Renal cortical epithelial cell (primary cell): Measurements from ENCODE around the gene INSRR. TPM values are rescaled to one million over a fixed set of nuclear protein-coding genes. Genes with fewer than 3 reads are reported as not detected.
A peak's percentile ranks its signal among the peaks of the same experiment; 100 is the strongest.

Experiments
- DNase-seq: peaks from one replicate; pipeline ENCODE4 v3.0.0-alpha.2; 2011; ENCODE audit warnings: low read depth
- total RNA-seq: library from RNA; depleted of rRNA; stranded (reverse); fragments of >200 nt; gene quantifications from 2 replicates; pipeline ENCODE4 v1.2.3, GENCODE V29; 2014

INSRR gene
- total RNA-seq, 1 donor from 2014 or later: not detected

DNA sequence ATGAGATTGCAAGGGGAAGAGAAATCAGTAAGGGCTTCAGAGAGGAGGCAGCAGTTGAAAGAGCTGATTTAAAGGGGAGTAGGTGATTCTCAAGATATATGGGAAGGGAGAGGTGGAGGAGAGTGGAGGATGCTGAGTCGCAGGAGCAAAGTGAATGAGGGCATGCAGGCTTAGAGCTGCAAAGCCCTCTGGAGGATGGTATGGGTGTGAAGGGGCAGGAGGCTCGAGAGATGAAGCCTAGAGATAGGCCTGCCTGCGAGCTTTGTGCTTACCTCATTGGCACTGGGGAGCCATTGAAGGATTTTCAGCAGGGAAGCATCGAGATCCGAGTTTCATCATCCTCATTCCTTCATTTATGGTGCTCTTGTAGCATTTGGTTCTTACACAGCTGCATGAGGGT lies 26.5 kb downstream of the INSRR start:
- DNase-seq: no peak

DNA sequence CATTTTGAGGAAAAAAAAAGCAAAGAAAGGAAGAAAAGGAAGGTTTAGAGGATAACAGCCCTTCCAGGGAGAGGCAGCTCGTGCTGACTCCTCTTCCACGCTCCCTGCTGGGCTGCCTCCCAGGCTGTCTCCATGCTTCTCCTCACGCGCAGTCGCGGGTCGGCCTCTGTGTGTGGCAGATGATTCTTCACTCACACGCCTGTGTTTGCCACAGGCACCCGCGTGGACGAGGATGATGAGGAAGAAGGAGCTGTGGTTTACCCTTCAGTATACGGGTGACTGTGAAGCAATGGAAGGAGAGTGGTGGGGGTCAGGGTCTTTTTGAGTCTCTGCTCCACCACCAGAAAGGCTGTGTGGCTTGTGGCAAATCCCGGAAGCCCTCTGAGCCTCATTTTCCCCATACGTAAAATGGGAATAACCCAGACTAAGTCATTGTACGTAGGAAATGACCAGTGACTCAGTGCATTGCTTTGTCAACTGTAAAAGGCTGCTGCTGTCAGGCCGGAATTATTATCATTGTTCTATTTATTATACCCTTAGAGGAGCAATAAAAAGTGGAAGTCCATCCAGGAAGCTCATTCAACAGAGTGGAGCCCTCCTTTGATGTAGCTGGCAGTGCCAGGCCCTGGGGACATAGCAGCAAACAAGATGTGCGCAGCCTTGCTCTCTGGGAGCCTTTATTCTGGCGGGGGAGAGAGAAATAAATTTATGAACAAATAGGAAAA lies 30.4 kb downstream of the INSRR start:
- no peak for DNase-seq

DNA sequence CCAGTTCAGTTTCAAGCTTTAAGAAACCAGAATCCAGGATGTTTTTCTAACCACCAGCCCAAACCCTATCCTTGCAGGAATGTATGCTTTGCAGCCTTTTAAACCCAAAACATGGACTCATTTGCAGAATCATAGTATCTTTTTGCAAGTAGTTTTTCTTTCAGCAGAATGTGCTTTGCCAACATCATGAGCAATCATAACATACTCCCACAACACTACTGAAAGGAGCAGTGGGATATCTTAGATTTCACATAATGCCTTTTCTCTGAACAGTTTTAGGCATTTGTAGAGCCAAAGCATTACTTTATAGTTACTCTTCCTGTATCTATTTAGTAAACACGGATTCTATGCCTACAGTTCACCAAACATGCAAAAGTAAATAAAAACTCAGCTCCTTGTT lies 32.3 kb downstream of the INSRR start:
- no peak for DNase-seq

DNA sequence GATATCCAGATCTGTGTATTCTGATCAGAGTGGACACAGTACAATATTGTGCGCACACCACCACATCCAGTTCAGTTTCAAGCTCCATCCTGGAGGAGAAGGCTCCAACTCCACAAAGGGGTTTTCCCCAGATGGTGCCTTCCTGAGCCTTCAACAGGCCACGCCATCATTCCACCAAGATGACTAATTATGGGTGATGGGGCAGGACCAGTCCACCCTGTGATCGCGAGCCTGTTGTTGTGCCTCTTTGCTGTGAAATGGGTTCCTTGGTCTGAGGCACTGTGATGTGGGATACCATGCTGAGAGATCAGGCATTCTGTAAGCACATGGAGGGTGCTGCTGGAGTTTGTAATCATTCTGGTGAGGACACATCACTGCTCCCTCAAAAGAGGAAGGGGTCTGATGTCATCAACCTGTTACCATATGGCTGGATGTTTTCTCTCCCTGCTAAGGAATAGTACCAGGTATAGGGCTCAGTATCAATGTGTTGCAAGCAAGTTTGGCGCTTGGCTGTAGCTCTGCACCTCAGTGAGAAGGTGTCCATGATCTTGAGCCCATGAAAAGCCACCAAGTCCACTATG lies 35.6 kb downstream of the INSRR start:
- DNase-seq: no peak

DNA sequence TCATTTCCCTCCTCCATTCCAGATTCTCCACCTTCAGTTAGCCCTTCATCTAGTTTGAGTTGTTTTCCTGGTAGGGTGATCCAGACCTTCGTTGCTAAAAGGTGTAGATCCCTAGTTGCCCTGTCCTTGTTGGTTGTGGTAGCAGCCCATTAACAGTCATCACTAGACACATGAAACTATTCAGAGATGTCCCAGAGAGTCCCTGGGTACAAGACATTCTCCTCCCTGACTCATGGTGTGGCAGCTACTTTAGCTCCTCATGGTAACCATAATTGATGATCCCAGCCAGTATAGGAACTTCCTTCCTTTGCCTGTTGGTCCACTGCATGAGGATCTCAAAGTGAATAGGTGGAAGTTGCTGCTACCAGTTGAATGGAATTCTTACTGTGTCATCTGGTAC lies 36.2 kb downstream of the INSRR start:
- DNase-seq: no peak

DNA sequence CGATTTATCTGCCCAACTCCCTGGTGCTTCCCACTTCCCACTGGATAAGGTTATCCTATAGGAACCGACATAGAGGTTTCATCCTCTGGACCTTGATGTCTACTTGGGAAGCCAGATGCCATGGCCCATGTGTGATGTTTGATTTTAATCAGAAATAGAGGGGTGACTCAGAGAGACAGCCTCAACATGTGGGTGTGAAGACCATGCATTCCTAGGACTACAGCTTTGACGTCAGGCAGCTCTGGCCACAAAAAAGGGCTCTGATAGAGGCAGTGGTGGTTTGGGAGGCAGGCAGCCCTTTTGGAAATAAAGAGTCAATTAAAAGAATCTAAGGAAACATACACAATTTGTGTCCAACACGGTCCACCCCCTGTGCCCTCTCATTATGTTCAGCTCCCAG lies 37.1 kb downstream of the INSRR start:
- no peak for DNase-seq

DNA sequence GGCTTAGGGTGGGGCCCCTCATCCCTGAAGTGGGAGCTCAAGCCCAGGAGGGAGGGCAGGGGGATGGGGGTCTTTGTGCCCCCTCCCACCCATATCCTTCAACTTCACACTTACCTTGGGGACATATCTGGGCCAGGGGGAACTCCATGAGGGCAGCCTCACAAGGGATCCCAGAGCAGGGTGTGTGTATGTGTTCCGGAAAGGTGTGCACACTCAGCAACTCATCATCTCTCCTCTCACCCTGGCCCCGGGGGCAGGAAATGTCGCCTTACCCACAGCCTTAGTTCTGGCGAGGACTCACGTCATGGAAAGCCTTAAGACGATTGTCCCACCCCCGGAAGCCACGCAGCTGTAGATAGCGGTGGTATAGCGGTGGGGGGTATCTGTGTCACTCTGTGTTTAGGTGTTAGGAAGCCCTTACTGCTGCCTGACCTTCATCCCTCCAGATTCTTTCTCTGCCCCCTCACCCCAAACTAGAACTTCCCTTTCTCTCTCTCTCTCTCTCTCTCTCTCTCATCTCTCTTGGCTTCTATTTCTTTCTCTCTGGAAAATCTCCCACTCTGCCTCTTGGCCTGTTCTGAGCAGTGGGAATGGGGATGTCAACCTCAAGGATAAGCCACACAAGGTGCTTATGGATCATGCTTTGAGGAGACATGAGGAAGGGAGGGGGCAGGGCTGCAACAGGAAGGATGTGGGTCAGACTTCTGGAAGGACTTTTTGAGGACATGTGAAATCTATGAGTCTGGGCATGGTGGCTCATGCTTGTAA lies 42.2 kb downstream of the INSRR start, which contains the start of gene SH2D2A:
TSS of gene SH2D2A (minus strand) at position 288 of the 768 bp plus-strand sequence. CDS start at position 148, 140 bp downstream.
- no peak for DNase-seq

DNA sequence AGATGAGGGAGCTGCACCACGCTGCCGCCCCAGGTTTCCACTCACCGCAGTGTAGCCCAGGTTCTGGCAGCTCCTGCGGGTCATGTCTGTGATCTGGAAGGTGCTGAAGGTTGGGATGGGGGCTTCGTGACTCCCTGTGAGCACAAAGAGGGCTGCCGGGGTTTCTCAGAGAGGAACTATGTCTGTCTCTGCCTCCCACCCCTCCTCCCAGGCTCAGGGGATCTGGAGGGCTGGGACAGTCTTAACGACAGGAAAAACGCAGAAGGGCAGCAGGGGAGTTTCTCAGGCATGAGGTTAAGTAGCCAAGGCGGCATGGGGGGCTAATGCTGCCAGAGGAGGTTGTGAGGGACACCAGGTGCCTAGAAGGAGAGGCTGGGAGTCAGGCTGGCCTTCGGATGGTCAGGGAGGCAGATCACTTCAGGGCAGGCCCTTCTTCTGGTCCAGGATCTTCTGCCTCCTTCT lies 42.9 kb downstream of the INSRR start:
- DNase-seq: no peak

DNA sequence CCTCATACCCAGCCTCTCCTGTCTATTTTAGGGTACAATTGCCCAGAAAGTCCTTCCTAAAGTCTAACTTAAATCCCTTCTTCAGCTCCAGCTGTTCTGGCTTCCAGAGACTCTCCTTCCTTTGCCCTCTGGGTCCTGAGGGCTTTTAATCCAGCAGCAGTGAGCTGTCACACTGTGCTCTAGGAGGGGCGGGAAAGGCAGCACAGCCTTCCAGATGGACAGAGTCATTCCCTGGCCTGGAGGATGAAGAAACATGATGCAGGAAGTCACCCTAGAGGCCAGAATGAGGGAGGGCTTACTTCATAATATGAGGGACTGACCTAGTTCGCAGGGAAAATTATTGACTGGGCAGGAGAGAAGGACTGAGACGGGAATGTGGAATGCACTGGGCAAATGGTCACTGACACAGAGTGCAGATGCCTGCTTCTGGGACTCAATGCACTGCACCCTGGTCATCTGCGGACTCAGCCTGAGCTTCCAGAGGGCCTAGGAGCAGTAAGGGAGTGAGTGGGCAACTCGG lies 43.5 kb downstream of the INSRR start:
- no peak for DNase-seq

DNA sequence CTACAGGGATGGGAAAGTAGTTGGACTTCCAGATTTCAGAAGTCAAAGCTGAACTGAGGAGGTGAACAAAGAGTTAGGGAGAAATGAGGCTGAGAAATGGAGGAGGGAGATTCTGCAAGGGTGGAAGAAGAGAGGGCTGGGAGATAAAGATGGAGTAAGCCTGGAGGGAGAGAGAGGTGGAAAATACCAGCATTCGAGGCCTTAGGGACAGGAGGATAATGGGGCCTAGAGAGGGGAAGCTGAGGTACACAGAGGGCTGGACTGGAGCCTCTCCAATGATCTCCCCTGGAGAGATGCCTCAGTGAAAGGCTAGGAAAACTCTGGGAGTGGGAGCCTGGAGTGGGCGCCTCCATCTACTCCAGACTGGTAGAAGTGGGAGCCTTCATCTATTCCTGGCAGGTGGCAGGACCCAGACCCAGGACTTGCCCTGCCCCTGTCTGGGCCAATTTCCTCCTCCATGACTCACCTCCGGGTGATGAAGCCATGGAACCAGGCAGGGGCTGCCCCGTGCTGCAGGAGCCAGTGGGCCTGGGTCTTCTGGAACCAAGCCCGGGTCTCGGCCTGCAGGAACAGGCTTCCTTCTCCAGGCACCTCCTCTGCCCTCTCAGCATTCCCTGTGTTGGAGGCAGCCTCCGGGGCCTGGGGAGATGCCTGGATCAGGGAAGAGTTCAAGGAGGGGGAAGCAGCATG lies 44.2 kb downstream of the INSRR start:
- no peak for DNase-seq

DNA sequence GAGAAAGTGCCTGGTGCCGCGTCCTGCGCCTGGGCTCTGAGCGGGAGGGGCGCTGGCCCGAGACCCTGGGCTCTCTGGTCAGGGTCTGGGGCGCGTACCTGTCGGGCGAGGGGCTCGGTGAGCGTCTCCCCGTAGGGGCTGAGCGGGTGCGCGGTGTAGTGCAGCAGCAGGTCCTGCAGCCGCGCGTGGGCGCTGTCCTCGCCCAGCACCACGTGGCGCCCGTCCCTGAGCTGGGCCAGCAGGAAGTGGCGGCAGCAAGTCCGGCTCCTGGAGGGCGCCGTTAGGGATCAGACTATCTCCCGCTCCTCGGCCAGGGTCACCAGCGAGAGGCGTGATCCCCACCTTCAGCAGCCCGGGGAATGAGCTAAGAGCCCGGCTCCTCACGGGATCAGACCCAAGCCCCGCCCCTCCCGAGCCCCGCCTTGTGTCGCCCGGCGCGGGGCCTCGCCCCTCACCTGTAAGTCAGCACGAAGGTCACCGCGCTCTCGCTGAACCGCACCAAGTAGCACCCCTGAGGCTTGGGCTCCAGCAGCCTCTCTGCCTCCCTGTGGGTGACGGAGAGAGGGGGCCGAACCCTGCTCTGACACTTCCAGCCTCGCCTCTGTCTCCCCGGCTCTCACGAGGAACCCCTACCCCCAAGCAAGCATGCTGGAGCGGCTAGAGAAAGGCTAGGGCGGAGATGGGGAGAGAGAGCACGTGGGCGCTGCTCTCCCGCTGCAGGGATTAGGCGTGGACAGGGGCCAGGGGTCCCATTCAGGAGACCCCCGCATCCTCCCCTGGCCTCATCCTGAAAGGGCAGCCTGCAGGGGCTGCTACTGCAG lies 45.0 kb downstream of the INSRR start:
- DNase-seq: peak; percentile 30

DNA sequence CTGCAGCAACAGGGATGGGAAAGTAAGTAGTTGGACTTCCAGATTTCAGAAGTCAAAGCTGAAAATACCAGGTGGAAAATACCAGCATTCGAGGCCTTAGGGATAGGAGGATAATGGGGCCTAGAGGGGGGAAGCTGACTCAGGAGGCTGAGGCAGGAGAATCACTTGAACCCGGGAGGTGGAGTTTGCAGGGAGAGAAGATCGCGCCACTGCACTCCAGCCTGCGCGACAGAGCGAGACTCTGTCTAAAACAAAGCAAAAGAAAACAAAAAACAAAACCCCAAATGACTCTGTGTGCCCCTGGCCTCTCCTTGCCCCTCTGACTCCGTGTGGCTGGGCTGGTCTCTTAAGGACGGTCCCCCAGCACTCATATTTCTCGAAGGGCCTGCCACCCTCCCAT lies 45.6 kb downstream of the INSRR start:
- DNase-seq: no peak

DNA sequence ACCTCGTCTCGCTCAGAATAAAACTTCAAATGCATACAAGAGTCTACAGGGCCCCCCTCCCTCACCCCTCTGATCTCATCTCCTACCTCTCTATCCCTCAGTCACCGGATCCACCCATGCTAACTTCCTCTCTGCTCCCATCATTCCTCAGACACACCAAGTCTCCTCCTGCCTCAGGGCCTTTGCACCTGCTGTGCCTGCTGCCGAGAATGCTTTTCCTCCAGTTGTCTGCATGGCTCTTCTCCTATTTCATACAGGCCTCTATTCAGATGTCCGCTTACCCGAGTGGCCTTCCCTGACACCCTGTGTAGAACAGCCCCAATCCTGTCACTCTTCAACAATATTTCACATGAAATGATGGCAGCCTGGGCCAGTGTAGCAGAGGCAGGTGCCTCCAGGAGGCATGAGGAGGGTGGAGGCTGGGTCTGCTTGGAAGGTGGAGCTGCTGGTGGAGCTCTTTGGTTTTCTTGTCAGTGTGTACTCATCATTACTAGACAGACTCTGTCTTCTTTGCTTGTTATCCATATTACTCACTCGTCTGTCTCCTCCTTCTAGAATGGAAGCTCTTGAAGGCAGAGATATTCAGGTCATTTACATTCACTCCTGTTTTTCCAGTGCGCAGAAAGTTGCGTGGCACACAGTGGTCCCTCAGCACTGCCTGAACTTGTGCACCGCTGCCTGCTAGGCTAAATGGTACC lies 46.5 kb downstream of the INSRR start:
- no peak for DNase-seq

DNA sequence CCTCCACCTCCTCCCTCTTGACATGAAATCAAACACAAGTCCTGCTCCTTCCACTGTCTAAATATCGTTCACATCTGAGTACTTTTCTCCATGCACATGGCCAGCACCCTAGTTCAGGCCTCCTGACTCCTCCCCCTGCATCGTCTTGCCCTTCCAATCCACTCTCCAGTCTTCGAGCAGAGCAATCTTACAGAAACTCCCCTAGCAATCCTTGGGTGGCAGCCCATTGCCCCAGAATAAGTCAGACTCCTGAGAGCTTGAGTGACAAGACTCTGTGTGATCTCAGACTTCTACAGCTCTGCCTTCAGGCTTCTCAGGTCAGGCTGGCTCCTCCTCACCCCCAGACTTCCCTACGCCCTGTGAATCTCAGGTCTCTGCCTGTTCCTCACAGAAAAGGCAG lies 47.7 kb downstream of the INSRR start:
- DNase-seq: no peak

DNA sequence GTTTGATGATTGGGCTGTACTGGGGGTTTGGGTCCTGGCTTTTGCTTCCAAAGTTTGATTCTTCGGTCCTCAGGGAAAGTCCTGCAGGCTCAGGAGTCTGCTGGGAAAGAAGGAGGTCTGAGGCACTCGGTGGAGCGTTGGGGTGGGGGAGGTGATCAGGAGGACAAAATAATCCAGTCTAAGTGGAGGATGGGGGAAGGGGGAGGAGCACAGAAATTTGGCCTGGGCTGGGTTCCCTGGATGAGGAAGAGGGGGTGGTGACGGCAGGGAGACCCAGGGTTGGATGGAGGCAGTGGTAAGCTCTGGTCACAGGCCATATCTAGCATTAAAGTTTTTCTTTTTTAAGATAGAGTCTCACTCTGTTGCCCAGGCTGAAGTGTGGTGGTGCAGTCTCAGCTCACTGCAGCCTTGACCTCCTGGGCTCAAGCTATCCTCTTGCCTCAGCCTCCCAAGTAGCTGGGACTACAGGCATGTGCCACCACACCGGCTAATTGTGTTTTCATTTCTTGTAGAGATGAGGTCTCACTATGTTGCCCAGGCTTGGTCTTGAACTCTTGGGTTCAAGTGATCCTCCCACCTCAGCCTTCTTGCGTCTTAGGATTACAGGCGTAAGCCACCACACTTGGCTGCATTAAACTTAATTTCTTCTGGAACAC lies 49.1 kb downstream of the INSRR start:
- no peak for DNase-seq

DNA sequence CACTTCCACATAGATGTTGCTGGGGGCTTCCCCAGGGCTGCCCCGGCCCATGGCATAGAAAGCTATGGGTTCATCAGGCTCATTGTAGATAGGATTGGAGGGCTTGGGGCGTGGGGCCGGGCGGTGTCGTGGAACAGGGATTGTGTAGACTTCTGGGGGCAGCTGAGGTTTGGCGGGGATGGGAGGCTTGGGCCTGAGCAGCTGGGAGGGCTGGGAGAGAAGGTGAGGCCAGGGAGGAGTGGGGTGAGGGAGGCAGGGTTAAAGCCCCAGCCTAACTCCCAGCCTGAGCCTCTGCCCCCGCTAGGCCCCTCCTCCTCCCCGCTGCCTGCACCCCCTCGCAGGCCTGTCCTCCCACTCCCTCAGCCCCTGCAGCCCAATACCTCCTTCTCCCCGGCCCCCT lies 49.6 kb downstream of the INSRR start:
- DNase-seq: no peak

DNA sequence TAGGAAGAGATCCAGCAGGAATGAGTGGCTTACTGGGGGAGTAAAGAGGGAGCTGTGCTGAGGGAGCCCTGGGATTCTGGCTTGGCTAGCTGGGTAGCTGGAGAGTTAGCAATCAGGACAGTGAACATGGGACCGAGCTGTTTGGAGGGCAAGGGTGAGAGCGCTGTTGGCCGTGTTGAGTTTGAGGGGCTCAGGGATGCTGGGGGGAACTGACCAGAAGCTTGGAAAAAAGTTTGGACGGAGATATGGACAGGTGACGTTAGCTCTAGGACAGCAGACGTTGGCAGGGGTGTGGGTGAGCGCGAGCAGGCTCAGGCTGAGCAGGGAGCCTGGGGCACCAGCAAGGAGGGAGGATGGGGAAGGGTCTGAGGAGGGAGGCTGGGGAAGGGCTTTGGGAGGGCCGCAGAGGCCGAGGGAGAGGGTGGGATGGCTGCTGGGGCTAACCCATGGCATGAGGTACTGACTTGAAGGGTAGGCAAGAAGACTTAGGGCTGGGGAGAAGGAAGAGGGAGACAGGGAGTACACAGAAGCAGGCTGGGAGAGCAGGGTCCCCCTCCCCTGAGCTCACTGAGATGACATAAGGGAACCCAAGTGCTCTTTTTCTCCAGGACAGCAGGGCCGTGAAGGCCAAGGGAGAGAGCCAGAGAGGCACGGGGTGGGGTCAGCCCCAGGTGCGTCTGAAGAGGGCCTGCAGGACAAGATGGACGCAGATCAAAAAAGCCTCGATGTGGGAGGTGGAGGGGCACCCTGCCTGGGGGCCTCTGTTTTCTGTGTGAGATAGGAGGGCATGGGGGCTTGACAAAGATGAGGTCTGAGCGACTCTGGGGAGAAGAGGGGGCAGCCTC lies 50.5 kb downstream of the INSRR start:
- DNase-seq: no peak

DNA sequence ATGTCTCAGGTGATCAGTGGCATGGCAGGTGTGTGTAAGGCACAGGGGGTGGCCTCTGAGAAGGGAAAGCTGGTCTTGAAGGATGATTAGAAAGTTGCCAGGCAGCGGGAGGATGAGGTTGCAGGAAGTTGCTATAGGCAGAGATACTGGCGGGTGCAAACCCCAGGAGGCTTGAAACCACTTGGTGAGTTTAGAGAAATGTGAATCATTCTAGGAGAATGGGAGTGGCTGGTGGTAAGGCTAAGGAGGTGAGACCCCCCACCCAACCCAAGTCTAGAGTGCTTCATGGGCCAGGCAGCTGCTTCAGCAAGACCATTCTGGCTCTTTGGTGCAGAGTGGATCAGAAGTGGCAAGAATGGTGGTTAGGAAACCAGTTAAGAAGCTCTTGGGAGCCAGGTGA lies 51.3 kb downstream of the INSRR start:
- no peak for DNase-seq
